ENCODE results near the gene COL16A1.

COL16A1 gene

DNA sequence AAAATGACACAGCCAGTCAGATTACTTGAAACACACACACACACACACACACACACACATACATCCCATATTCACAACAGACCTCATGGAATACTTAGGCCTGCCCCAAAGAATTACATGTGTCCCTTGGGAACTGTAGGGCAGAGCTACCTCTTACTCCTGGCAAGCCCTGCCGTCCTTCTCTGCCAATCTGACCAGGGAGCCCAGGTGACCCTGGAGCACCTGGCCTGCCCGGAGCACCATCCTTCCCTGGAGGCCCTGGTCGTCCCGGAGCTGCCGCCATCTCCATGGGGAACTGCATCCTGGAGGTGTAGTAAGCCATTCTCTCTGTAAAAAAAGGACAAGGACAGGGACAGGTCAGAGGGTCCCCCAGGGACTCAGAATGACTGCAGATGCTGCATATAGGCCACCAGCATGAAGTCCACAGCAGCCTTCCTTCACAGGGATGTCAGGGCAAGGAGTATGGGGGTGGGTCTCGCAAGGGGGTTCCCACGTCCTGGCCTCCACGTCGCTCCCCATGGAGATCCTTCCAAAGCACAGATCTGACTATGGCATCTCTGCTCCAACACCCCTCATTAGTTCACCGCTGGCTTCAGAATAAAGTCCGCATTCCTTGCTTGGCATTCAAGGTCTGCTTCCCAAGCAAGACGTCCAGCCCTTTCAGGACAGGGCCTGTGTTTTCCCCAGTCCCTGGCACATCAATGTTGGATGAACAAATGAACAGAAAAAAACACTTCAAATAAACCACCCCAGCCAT lies 49.9 kb downstream of the COL16A1 start:
- TF ChIP-seq ZNF223 (tag by site-specific recombination; IDR thresholded peaks at IDR 0.05) (no peak), ZNF530 (tag by site-specific recombination; IDR thresholded peaks at IDR 0.05; ENCODE audit: low read depth) (no peak), ZNF391 (tag by site-specific recombination; IDR thresholded peaks at IDR 0.05; ENCODE audit: borderline replicate concordance, low read depth) (no peak), GLIS1 (tag by site-specific recombination; IDR thresholded peaks at IDR 0.05) (no peak), ZBTB8A (tag by site-specific recombination; IDR thresholded peaks at IDR 0.05) (no peak), KLF8 (tag by site-specific recombination; IDR thresholded peaks at IDR 0.05) (no peak), ZNF10 (tag by site-specific recombination; IDR thresholded peaks at IDR 0.05) (no peak), SCRT1 (tag by site-specific recombination; IDR thresholded peaks at IDR 0.05; ENCODE audit: borderline replicate concordance) (no peak)
- ChIA-PET POLR2A (interaction anchor here (0.7 kb wide), 1 partner anchor 14 kb away, joined by 6 read pairs; no protein-coding TSS in a partner anchor), CTCF (interaction anchor here (3.6 kb wide), 1 partner anchor 135 kb away, joined by 11 read pairs; no protein-coding TSS in a partner anchor)
- Histone ChIP-seq H3K4me3 (ENCODE audit: low read depth, low read length) (no peak overlapping the region), H3K27ac (ENCODE audit: extremely low read depth, low read depth, low read length) (no peak overlapping the region), H3K4me1 (ENCODE audit: control insufficient read depth, insufficient read depth, low read length) (no peaks in the 10 kb centered on the region), H3K9me3 (ENCODE audit: control insufficient read depth, insufficient read depth, low read depth, low read length) (no peaks in the 10 kb centered on the region), H3K36me3 (ENCODE audit: control insufficient read depth in 2 of 2, insufficient read depth in 1 of 2, low read length in 2 of 2) (no peaks in the 10 kb centered on the region)

DNA sequence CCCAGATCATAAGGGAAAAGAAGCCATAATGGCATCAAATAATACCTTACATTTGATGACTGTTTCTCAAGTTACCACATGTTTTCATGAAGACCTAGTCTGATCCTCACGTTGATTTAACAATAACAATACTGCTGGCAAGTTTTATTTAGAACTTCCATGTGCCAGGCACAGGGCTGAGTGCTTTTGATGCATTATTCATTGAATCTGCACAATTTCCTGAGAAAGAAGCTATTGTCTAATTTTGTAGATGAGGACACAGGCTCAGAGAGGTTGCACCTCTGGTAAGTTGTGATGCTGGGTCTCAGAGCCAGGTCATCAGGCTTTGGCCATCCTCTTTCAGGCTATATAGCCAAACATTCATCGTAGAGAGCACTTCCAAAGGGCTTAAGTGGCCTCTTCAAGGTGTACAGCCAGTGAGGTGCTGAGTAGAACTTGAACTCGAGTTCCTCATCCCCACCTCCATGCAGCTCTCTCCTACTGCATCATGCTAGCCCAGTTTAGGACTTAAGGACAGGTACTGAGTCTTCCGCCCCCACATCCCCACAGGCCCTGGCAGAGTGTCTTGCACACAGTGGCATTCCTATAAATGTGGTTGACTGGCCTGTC lies 50.8 kb downstream of the COL16A1 start:
- ChIA-PET CTCF (interaction anchor here (3.6 kb wide), 1 partner anchor 136 kb away, joined by 11 read pairs; no protein-coding TSS in a partner anchor), POLR2A (no interaction called here)
- H3K27ac ChIP-seq (ENCODE audit: extremely low read depth, low read depth, low read length): no peak overlapping the region
- H3K4me3 ChIP-seq (ENCODE audit: low read depth, low read length): no peak overlapping the region
- TF ChIP-seq KLF7 (tag by site-specific recombination; IDR thresholded peaks at IDR 0.05; ENCODE audit: borderline replicate concordance) (no peak), OSR2 (tag by site-specific recombination; IDR thresholded peaks at IDR 0.05) (no peak), KLF10 (tag by site-specific recombination; IDR thresholded peaks at IDR 0.05) (no peak), ZXDB (tag by site-specific recombination; IDR thresholded peaks at IDR 0.05) (no peak), ZNF266 (tag by site-specific recombination; IDR thresholded peaks at IDR 0.05; ENCODE audit: low read depth) (no peak), ZNF433 (tag by site-specific recombination; IDR thresholded peaks at IDR 0.05; ENCODE audit: low read depth) (no peak), SETDB1 (IDR thresholded peaks at IDR 0.05; ENCODE audit: insufficient read length, low read length) (no peak), ZNF626 (tag by site-specific recombination; IDR thresholded peaks at IDR 0.05) (no peak), GLI2 (tag by site-specific recombination; IDR thresholded peaks at IDR 0.05; ENCODE audit: borderline replicate concordance, low read depth) (no peak), SP2 (tag by site-specific recombination; IDR thresholded peaks at IDR 0.05) (no peak), GLIS2 (tag by site-specific recombination; IDR thresholded peaks at IDR 0.05) (no peak)
- TF ChIP-seq, protein P1, sequence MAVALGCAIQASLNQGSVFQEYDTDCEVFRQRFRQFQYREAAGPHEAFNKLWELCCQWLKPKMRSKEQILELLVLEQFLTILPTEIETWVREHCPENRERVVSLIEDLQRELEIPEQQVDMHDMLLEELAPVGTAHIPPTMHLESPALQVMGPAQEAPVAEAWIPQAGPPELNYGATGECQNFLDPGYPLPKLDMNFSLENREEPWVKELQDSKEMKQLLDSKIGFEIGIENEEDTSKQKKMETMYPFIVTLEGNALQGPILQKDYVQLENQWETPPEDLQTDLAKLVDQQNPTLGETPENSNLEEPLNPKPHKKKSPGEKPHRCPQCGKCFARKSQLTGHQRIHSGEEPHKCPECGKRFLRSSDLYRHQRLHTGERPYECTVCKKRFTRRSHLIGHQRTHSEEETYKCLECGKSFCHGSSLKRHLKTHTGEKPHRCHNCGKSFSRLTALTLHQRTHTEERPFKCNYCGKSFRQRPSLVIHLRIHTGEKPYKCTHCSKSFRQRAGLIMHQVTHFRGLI (tag by site-specific recombination; IDR thresholded peaks at IDR 0.05): no peak
- TF ChIP-seq, protein P2, sequence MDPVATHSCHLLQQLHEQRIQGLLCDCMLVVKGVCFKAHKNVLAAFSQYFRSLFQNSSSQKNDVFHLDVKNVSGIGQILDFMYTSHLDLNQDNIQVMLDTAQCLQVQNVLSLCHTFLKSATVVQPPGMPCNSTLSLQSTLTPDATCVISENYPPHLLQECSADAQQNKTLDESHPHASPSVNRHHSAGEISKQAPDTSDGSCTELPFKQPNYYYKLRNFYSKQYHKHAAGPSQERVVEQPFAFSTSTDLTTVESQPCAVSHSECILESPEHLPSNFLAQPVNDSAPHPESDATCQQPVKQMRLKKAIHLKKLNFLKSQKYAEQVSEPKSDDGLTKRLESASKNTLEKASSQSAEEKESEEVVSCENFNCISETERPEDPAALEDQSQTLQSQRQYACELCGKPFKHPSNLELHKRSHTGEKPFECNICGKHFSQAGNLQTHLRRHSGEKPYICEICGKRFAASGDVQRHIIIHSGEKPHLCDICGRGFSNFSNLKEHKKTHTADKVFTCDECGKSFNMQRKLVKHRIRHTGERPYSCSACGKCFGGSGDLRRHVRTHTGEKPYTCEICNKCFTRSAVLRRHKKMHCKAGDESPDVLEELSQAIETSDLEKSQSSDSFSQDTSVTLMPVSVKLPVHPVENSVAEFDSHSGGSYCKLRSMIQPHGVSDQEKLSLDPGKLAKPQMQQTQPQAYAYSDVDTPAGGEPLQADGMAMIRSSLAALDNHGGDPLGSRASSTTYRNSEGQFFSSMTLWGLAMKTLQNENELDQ (tag by site-specific recombination; IDR thresholded peaks at IDR 0.05; ENCODE audit: low read depth): no peak
- H3K9me3 ChIP-seq (ENCODE audit: control insufficient read depth, insufficient read depth, low read depth, low read length): no peaks in the 10 kb centered on the region
- H3K36me3 ChIP-seq (ENCODE audit: control insufficient read depth in 2 of 2, insufficient read depth in 1 of 2, low read length in 2 of 2): no peaks in the 10 kb centered on the region
- H3K4me1 ChIP-seq (ENCODE audit: control insufficient read depth, insufficient read depth, low read length): no peaks in the 10 kb centered on the region
